ENCODE results near the gene CNTNAP2.

DNA sequence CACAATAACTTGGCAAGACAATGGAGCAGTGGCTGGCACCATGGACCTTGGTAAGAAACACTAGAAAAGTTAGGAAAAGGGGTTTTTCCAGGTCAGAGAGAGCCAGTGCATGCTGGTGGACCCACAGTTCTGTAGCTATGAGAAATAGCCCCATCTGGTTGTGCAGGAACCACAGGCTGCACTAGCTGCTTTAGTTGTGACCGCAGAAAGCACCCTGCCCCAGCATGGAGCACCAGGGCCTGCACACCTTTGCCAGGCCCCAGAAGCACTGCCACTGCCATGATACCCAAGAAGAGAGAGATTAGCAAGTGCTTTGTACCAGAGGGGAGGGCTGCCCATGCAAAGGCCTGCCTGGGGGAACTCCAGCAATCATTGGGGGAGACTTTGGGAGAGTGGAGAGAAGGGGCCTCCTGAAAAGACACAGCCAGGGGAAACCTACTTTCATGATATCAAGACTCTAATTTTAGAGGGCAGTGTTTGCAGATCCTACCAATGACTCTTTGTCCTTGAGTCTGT is 2217.9 kb downstream of the CNTNAP2 start:
- TF ChIP-seq, protein P1, sequence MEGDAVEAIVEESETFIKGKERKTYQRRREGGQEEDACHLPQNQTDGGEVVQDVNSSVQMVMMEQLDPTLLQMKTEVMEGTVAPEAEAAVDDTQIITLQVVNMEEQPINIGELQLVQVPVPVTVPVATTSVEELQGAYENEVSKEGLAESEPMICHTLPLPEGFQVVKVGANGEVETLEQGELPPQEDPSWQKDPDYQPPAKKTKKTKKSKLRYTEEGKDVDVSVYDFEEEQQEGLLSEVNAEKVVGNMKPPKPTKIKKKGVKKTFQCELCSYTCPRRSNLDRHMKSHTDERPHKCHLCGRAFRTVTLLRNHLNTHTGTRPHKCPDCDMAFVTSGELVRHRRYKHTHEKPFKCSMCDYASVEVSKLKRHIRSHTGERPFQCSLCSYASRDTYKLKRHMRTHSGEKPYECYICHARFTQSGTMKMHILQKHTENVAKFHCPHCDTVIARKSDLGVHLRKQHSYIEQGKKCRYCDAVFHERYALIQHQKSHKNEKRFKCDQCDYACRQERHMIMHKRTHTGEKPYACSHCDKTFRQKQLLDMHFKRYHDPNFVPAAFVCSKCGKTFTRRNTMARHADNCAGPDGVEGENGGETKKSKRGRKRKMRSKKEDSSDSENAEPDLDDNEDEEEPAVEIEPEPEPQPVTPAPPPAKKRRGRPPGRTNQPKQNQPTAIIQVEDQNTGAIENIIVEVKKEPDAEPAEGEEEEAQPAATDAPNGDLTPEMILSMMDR (IDR thresholded peaks at IDR 0.05): no peak
- TF ChIP-seq POLR2AphosphoS5 (IDR thresholded peaks at IDR 0.05) (no peak), POLR2A (IDR thresholded peaks at IDR 0.05) (no peak), EP300 (IDR thresholded peaks at IDR 0.05) (no peak)

All from stomach (tissue), 4 donors.